SU-DHL-6 (cell line): ENCODE measurements around the gene B3GAT1.

ENCODE experiments used
- H2AFZ ChIP-seq: fragments of 200-600 bp; sonication (generic); 2 replicates; pipeline ENCODE4 v1.6.1; 2014; ENCODE audit warnings: low read depth, mild to moderate bottlenecking, moderate library complexity, mixed read lengths, antibody characterized with exemption, low read length; ENCODE audit not compliant: severe bottlenecking
- H3F3A ChIP-seq: fragments of 200-600 bp; shearing (Covaris generic); 2 replicates; pipeline ENCODE4 v1.6.0; 2016; ENCODE audit warnings: antibody characterized with exemption, mild to moderate bottlenecking; ENCODE audit not compliant: insufficient read depth
- H3K27ac ChIP-seq: fragments of 200-600 bp; sonication (generic); 2 replicates; pipeline ENCODE4 v1.5.1; 2016; ENCODE audit warnings: low read depth, mild to moderate bottlenecking, low read length, moderate library complexity, mixed read lengths
- H3K27me3 ChIP-seq: fragments of 200-600 bp; sonication (generic), shearing (Covaris generic); 2 replicates; pipeline ENCODE4 v1.6.0; 2014; ENCODE audit warnings: mild to moderate bottlenecking, low read length
- H3K36me3 ChIP-seq: fragments of 200-600 bp; sonication (generic); 2 replicates; pipeline ENCODE4 v1.6.1; 2014; ENCODE audit warnings: mild to moderate bottlenecking, low read length, mixed read lengths
- H3K4me2 ChIP-seq: fragments of 300-600, 200-600 bp; shearing (Covaris generic), sonication (generic); 2 replicates; pipeline ENCODE4 v1.6.0; 2014; ENCODE audit warnings: low read length, low read depth, mild to moderate bottlenecking; ENCODE audit not compliant: poor library complexity, severe bottlenecking
- H3K4me3 ChIP-seq: fragments of 200-600 bp; sonication (generic); 2 replicates; pipeline ENCODE4 v1.5.1; 2014; ENCODE audit warnings: antibody characterized with exemption, low read length, mild to moderate bottlenecking, mixed read lengths; ENCODE audit not compliant: insufficient read depth, poor library complexity, severe bottlenecking
- H3K79me2 ChIP-seq: fragments of 200-600 bp; sonication (generic); 2 replicates; pipeline ENCODE4 v1.6.1; 2014; ENCODE audit warnings: mild to moderate bottlenecking, low read length, moderate library complexity; ENCODE audit not compliant: insufficient read depth
- H3K9ac ChIP-seq: fragments of 200-600 bp; sonication (generic); 2 replicates; pipeline ENCODE4 v1.7.0; 2014; ENCODE audit warnings: mild to moderate bottlenecking, low read length
- H3K9me2 ChIP-seq: fragments of 200-600 bp; sonication (generic); replicated peaks from 2 replicates; pipeline ENCODE4 v1.6.1; 2014; ENCODE audit warnings: low read length; ENCODE audit not compliant: insufficient read depth
- H3K9me3 ChIP-seq: fragments of 200-600 bp; sonication (generic); 2 replicates; pipeline ENCODE4 v1.6.1; 2014; ENCODE audit warnings: low read length, mixed read lengths; ENCODE audit not compliant: insufficient read depth
- H4K20me1 ChIP-seq: fragments of 200-600 bp; sonication (generic); 2 replicates; pipeline ENCODE4 v1.6.1; 2014; ENCODE audit warnings: low read depth, mild to moderate bottlenecking, antibody characterized with exemption, low read length, moderate library complexity, mixed read lengths
- CTCF ChIP-seq: fragments of 200-600 bp; sonication (generic); IDR thresholded peaks from one replicate; pipeline ENCODE4 v1.5.1; 2017; ENCODE audit warnings: antibody characterized with exemption, mild to moderate bottlenecking, low read length, moderate library complexity; ENCODE audit not compliant: insufficient read depth, poor library complexity, severe bottlenecking
- EZH2phosphoT487 ChIP-seq: fragments of 200-600 bp; sonication (generic), shearing (Covaris generic); conservative IDR thresholded peaks from 2 replicates; pipeline ENCODE4 v1.6.1; 2018; ENCODE audit warnings: mild to moderate bottlenecking, antibody characterized with exemption, low read length, moderate library complexity, mixed read lengths

The B3GAT1 gene

GRCh38 chr11:134436781-134437180 is 24.7 kb upstream of the B3GAT1 start:
- H3K36me3 ChIP-seq = no peaks in the 10 kb centered on the region
- H3K27me3 ChIP-seq = no peaks in the 10 kb centered on the region
- no peaks in the 10 kb centered on the region for H3K9me3 ChIP-seq
- H3K27ac ChIP-seq = no peak overlapping the region
- H2AFZ ChIP-seq = no peak overlapping the region
- no peak overlapping the region for H3K4me2 ChIP-seq
- H3K79me2 ChIP-seq = no peaks in the 10 kb centered on the region
- no peaks in the 10 kb centered on the region for H3F3A ChIP-seq
- TF ChIP-seq EZH2phosphoT487 (no peak), CTCF (no peak)
- no peak overlapping the region for H3K4me3 ChIP-seq
- H3K9me2 ChIP-seq = no peaks in the 10 kb centered on the region
- H3K9ac ChIP-seq = no peak overlapping the region
- no peaks in the 10 kb centered on the region for H4K20me1 ChIP-seq

- Histone ChIP-seq H3K79me2 (no peaks in the 10 kb centered on the region), H3K9me3 (no peaks in the 10 kb centered on the region), H3F3A (no peaks in the 10 kb centered on the region), H3K27ac (no peak overlapping the region), H3K4me3 (no peak overlapping the region), H3K9ac (no peak overlapping the region), H3K4me2 (no peak overlapping the region), H4K20me1 (no peaks in the 10 kb centered on the region), H3K36me3 (no peaks in the 10 kb centered on the region), H2AFZ (no peak overlapping the region), H3K9me2 (no peaks in the 10 kb centered on the region), H3K27me3 (no peaks in the 10 kb centered on the region)
- TF ChIP-seq EZH2phosphoT487 (no peak), CTCF (no peak)
These were observed 21.8 kb upstream of the B3GAT1 start for GRCh38 chr11:134433806-134434205.

- no peak for TF ChIP-seq CTCF
- no peak for TF ChIP-seq EZH2phosphoT487
- H3K36me3 ChIP-seq = no peaks in the 10 kb centered on the region
- no peak overlapping the region for H3K4me2 ChIP-seq
- H3F3A ChIP-seq = no peaks in the 10 kb centered on the region
- no peak overlapping the region for H3K27ac ChIP-seq
- no peaks in the 10 kb centered on the region for H3K79me2 ChIP-seq
- no peaks in the 10 kb centered on the region for H3K27me3 ChIP-seq
- H3K4me3 ChIP-seq = no peak overlapping the region
- H3K9me2 ChIP-seq = no peaks in the 10 kb centered on the region
- no peaks in the 10 kb centered on the region for H3K9me3 ChIP-seq
- no peaks in the 10 kb centered on the region for H4K20me1 ChIP-seq
- H3K9ac ChIP-seq = no peak overlapping the region
- no peak overlapping the region for H2AFZ ChIP-seq
These were observed 21.2 kb upstream of the B3GAT1 start for GRCh38 chr11:134433251-134433650.
